Activated CD4-positive, alpha-beta memory T cell treated with anti-CD3 and anti-CD28 coated beads for 36 hours (primary cell): Measurements from ENCODE around the gene MICU2. TPM values are rescaled to one million over a fixed set of nuclear protein-coding genes. Genes with fewer than 3 reads are reported as not detected.
"Not testable (repeated sequence)": the region's sequence is repeated elsewhere in the genome, so short reads cannot be mapped to it uniquely, and the experiment has no call there.

Experiments used
- CTCF ChIA-PET: fragments of 350-600 bp; sonication (Branson Sonifier 250); formaldehyde crosslinking; loops from one replicate; lab custom pipeline; 2021; ENCODE audit warnings: antibody characterized with exemption, inconsistent platforms; lab: Charles Lee
- POLR2A ChIA-PET: fragments of 350-600 bp; sonication (Branson Sonifier 250); formaldehyde crosslinking; loops from one replicate; lab custom pipeline; 2021; ENCODE audit warnings: antibody characterized with exemption; lab: Charles Lee
- DNase-seq: peaks from one replicate; pipeline ENCODE4 v3.0.0-alpha.2; 2020
- H3K27ac Mint-ChIP-seq: one replicate; pipeline ENCODE4 v1.8.0; 2021; ENCODE audit warnings: mixed read lengths
- H3K27me3 Mint-ChIP-seq: one replicate; pipeline ENCODE4 v1.8.0; 2021; ENCODE audit warnings: mixed read lengths
- H3K36me3 Mint-ChIP-seq: one replicate; pipeline ENCODE4 v1.8.0; 2021; ENCODE audit warnings: mixed read lengths
- H3K4me1 Mint-ChIP-seq: one replicate; pipeline ENCODE4 v1.8.0; 2021; ENCODE audit warnings: low read depth, mixed read lengths
- H3K4me3 Mint-ChIP-seq: one replicate; pipeline ENCODE4 v1.8.0; 2021; ENCODE audit warnings: mild to moderate bottlenecking, mixed read lengths
- H3K9me3 Mint-ChIP-seq: one replicate; pipeline ENCODE4 v1.8.0; 2021; ENCODE audit warnings: mixed read lengths
- intact Hi-C: fragments of 100-400 bp; cut with micrococcal nuclease; formaldehyde crosslinking; loops from one replicate; pipeline ENCODE4 v1.15.1; 2023
- total RNA-seq, 2 experiments: library from RNA; stranded (reverse); gene quantifications; one replicate each; pipeline ENCODE4 v1.2.3, GENCODE V29; 2021

MICU2 gene
- total RNA-seq, 2 experiments from 2014 or later: 32.6 to 33.3 TPM

DNA sequence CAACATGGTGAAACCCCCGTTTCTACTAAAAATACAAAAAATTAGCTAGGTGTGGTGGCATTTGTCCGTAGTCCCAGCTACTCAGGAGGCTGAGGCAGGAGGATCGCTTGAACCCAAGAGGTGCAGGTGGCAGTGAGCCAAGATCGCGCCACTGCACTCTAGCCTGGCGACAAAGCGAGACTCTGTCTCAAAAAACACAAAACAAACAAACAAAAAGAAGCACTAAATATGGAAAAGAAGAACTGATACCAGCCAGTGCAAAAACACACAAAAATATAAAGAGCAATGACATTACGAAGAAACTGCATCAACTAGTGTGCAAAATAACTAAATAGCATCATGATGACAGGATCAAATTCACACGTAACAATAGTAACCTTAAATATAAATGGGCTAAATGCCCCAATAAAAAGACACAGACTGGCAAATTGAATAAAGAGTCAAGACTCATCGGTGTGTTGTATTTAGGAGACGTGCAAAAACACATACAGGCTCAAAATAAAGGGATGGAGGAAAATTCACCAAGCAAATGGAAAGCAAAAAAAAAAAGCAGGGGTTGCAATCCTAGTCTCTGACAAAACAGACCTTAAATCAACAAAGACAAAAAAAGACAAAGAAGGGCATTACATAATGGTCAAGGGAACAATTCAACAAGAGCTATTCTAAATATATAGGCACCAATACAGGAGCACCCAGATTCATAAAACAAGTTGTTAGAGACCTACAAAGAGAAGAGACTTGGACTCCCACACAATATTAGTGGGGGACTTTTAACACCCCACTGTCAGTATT, 13.1 kb downstream of the MICU2 start:
- H3K27me3 Mint-ChIP-seq, POLR2A ChIA-PET, intact Hi-C loops, CTCF ChIA-PET, DNase-seq, H3K27ac Mint-ChIP-seq, H3K9me3 Mint-ChIP-seq, H3K4me3 Mint-ChIP-seq: not testable (repeated sequence)
- Mint-ChIP-seq H3K4me1 (peaks cover 72% of the 10 kb centered on the region), H3K36me3 (peaks cover 13% of the 10 kb centered on the region)

DNA sequence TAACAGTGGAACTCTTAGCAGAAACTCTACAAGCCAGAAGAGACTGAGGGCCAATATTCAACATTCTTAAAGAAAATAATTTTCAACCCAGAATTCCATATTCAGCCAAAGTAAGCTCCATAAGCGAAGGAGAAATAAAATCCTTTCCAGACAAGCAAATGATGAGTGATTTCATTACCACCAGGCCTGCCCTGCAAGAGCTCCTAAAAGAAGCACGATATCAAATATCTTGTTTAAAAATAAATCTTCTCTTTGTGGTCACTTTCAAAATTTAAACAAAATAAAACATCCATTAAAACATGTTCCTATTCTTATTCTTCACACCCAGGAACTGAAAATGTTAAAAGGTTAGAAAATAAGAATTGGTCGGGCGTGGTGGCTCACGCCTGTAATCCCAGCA, 13.7 kb downstream of the MICU2 start:
- Mint-ChIP-seq H3K4me3 (no peak overlapping the region), H3K4me1 (peaks cover 65% of the 10 kb centered on the region), H3K27ac (no peak overlapping the region), H3K27me3 (no peaks in the 10 kb centered on the region), H3K9me3 (peaks cover 5% of the 10 kb centered on the region), H3K36me3 (peaks cover 13% of the 10 kb centered on the region)
- DNase-seq: no peak
- POLR2A ChIA-PET: no interaction called here
- CTCF ChIA-PET: no interaction called here
- intact Hi-C loops: no loop called here

DNA sequence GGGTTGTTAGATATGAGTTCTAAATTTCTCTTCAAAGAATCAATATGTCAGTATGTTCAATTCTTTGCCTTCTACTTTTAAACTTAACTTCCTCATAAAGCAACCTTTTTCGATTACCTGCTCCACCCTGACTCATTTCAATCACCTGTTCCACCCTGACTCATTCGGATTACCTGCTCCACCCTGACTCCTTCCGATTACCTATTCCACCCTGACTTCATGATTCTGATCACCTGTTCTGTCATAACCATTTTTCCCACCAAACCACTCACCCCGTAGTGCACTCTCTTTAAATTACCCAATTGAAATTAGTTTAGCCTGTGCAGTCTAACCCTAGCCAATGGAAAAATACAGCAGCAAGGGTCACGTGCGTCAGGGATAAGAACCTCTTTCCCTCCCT, 14.5 kb downstream of the MICU2 start:
- intact Hi-C loops, H3K9me3 Mint-ChIP-seq, H3K27ac Mint-ChIP-seq, CTCF ChIA-PET, POLR2A ChIA-PET, DNase-seq, H3K4me3 Mint-ChIP-seq, H3K27me3 Mint-ChIP-seq: not testable (repeated sequence)
- Mint-ChIP-seq H3K36me3 (peaks cover 12% of the 10 kb centered on the region), H3K4me1 (peaks cover 60% of the 10 kb centered on the region)

DNA sequence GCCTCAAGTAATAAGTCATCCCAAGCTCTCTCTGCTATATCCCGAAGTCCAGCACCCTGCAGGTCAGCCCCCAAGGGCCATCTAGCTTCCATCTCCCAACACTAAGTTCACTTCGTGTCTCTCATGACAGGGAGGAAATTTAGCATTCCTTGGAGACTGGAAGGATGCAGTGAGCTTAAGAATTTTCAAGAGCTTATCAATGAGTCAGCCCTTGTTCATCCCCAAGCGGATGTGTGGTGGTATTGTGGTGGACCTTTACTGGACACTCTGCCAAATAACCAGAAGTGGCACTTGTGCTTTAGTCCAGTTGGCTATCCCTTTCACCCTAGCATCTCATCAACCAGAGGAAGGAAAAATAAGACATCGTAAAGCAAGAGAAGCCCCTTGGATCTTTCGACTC, 15.6 kb downstream of the MICU2 start:
- intact Hi-C loops, H3K27me3 Mint-ChIP-seq, DNase-seq, H3K4me3 Mint-ChIP-seq, H3K9me3 Mint-ChIP-seq, CTCF ChIA-PET, H3K27ac Mint-ChIP-seq, H3K36me3 Mint-ChIP-seq: not testable (repeated sequence)
- POLR2A ChIA-PET: interaction anchor here (0.6 kb wide), 1 partner anchor 87 kb away, joined by 3 read pairs; no protein-coding TSS in a partner anchor
- H3K4me1 Mint-ChIP-seq: peaks cover 49% of the 10 kb centered on the region

DNA sequence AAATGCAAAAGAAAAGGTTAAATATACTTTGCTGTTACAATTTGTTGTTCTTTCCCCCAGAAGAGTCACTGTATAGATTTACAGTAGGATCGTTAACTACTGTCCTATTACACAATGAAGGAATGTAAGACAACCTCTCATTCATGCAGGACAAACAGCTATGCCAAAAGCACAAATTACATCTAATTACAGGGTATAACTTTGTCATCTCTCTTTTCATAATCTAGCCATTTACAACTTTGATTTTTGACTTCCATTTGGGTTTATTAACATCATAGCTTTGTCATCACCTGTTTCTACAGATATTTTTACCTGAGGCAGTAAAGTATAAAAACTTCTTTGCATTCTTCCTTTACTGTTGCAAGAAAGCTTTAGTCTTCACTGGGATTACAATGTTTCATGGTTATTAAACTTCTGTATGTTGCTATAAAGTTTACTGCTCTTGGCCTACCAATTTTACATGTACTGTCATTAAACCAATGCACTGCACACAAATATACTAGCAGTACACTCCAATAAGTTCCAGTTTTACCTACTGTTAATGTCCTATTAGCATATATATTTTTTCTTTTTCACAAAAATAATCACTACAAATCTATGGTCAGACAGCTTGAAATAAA, 18.9 kb downstream of the MICU2 start:
- no peak overlapping the region for H3K27ac Mint-ChIP-seq
- peaks cover 12% of the 10 kb centered on the region for H3K9me3 Mint-ChIP-seq
- H3K36me3 Mint-ChIP-seq: peaks cover 14% of the 10 kb centered on the region
- intact Hi-C loops: no loop called here
- POLR2A ChIA-PET: no interaction called here
- H3K4me3 Mint-ChIP-seq: no peak overlapping the region
- CTCF ChIA-PET: no interaction called here
- H3K27me3 Mint-ChIP-seq: no peaks in the 10 kb centered on the region
- DNase-seq: no peak
- H3K4me1 Mint-ChIP-seq: peaks cover 35% of the 10 kb centered on the region

DNA sequence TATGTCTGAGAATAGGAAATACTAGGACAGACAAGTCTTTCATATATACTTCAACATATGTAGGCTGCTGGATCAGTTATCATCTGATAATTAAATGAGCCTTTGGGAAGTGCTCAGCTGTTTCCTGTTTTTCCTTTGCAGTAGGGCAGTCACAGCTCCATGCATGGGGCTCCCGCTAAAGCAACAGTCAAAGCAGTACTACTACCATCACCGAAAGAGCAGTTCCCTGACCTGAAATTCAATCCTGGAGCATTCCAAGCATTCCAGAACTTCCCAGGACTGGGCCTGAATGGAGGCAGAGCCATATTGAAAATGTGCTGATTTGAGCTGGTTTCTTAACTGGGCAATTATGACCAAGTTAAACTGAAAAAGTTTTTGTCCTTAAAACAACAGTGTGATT, 20.5 kb downstream of the MICU2 start:
- Mint-ChIP-seq H3K27ac (no peak overlapping the region), H3K9me3 (peaks cover 12% of the 10 kb centered on the region), H3K4me1 (peaks cover 24% of the 10 kb centered on the region), H3K36me3 (peaks cover 14% of the 10 kb centered on the region), H3K27me3 (no peaks in the 10 kb centered on the region), H3K4me3 (no peak overlapping the region)
- intact Hi-C loops: no loop called here
- no peak for DNase-seq
- ChIA-PET CTCF (no interaction called here), POLR2A (interaction anchor here (1.0 kb wide), 1 partner anchor 20 kb away, joined by 3 read pairs; no protein-coding TSS in a partner anchor)

DNA sequence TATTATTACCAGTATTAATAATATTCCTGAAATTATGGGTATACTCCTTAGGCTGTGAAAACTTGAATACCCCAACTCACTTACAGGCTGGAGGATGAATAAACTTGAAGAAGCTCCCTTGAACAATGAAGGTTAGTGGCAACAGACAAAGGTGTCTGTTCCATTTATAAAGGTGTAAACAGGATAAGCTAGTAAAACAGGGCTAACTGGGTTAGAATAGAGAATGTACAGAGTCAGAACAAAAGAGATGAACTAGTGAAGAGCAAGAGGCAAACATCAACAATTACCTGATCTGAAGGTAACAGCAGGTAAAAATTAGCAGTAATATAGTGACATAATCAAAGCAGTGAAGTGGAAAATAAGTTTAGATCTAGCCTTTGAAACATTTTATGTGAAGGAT, 23.2 kb downstream of the MICU2 start:
- ChIA-PET POLR2A (no interaction called here), CTCF (interaction anchor here (0.6 kb wide), 1 partner anchor 57 kb away, joined by 4 read pairs; no protein-coding TSS in a partner anchor)
- no peaks in the 10 kb centered on the region for H3K27me3 Mint-ChIP-seq
- no peak overlapping the region for H3K27ac Mint-ChIP-seq
- H3K36me3 Mint-ChIP-seq: peaks cover 14% of the 10 kb centered on the region
- H3K4me3 Mint-ChIP-seq: no peak overlapping the region
- H3K4me1 Mint-ChIP-seq: peaks cover 32% of the 10 kb centered on the region
- peaks cover 12% of the 10 kb centered on the region for H3K9me3 Mint-ChIP-seq
- no peak for DNase-seq
- intact Hi-C loops: loop anchor here (1.0 kb wide), 1 partner anchor 23 kb away; no protein-coding TSS in a partner anchor

DNA sequence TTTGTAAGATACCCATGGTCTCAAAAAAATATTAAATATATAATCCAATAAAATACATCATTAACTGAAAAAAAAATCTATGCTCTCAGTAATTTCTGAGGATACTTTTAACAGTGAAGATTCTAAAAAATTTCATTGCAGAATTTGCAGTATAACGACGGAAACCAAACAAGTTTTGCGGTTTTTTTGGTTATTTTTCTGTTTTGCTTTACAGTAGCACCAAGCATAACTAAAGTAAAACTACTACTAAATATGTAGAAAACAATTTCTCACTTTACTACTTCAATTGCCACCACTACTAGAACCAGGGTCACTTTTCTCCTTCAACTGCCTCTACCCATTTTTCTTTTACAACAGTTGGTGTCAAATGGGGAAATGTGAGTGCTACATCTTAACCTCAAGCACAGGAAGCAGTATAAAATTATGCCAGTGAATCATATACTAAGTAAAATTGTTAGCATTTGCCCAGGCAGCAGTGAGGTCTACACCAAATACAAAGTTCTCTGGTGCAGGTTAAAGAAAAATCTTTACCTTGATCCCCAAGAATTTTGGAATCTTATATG, 24.1 kb downstream of the MICU2 start:
- CTCF ChIA-PET: interaction anchor here (1.0 kb wide), 1 partner anchor 655 kb away, joined by 3 read pairs; no protein-coding TSS in a partner anchor
- intact Hi-C loops: loop anchor here (1.0 kb wide), 1 partner anchor 23 kb away; no protein-coding TSS in a partner anchor
- DNase-seq: no peak
- Mint-ChIP-seq H3K4me3 (no peak overlapping the region), H3K27me3 (no peaks in the 10 kb centered on the region), H3K27ac (peak overlapping the region; percentile 20), H3K9me3 (peaks cover 12% of the 10 kb centered on the region), H3K36me3 (peaks cover 18% of the 10 kb centered on the region), H3K4me1 (peaks cover 39% of the 10 kb centered on the region)
- POLR2A ChIA-PET: no interaction called here

DNA sequence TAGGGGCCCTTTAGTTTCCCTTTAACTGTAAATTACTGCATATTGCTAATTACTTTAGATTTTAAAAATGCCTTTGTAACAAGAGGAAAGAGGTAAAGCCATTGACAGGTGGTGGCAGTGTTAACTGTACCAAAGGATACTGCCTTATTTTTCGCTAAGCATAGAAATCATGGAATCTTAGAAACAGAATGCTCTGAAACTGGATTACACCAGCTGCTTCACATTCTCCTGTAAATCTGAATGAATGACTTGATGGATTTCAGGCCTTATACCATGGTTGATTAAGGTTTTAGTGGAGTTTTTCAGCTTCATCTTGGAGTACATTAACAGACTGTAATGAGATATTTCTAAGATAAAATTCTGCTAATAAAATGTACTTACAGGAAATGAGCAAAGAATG, 25.2 kb downstream of the MICU2 start:
- POLR2A ChIA-PET: interaction anchor here (0.9 kb wide), 1 partner anchor 25 kb away, joined by 3 read pairs; the partner anchor contains the start of gene MICU2
- H3K27me3 Mint-ChIP-seq: no peaks in the 10 kb centered on the region

DNA sequence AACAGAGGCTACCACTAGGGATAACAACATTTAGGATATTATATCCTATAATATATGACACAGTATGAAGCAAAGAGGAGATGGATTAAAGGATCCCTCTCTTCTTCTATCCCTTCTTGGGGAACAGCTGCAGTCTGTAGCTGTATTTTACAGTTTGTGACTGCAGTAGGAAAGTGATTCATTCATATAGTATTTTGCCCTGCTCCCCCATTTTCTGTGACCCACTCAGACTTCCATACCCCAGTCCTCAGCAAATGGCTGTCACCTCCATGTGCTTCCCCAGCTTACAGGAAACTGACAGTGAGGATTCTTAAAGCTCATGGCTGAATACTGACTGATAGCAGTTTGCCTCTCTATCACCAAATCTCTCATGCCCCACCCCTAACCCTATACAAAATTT, 27.5 kb downstream of the MICU2 start:
- DNase-seq: no peak
- H3K27me3 Mint-ChIP-seq: no peaks in the 10 kb centered on the region
- peaks cover 7% of the 10 kb centered on the region for H3K36me3 Mint-ChIP-seq
- intact Hi-C loops: no loop called here
- H3K27ac Mint-ChIP-seq: no peak overlapping the region
- ChIA-PET CTCF (interaction anchor here (1.9 kb wide), 1 partner anchor 19 kb away, joined by 4 read pairs; no protein-coding TSS in a partner anchor), POLR2A (interaction anchor here (0.6 kb wide), 1 partner anchor 69 kb away, joined by 6 read pairs; no protein-coding TSS in a partner anchor)
- H3K4me3 Mint-ChIP-seq: no peak overlapping the region
- H3K9me3 Mint-ChIP-seq: no peaks in the 10 kb centered on the region
- peaks cover 38% of the 10 kb centered on the region for H3K4me1 Mint-ChIP-seq

More for the DNA sequence above, 25.2 kb downstream of the MICU2 start:
- intact Hi-C loops: no loop called here
- H3K4me1 Mint-ChIP-seq: peaks cover 46% of the 10 kb centered on the region
- H3K4me3 Mint-ChIP-seq: no peak overlapping the region
- CTCF ChIA-PET: interaction anchor here (0.6 to 1.0 kb wide), 2 partner anchors 190 to 654 kb away, joined by 3 to 4 read pairs; no protein-coding TSS in a partner anchor
- H3K36me3 Mint-ChIP-seq: peaks cover 18% of the 10 kb centered on the region
- H3K27ac Mint-ChIP-seq: no peak overlapping the region
- H3K9me3 Mint-ChIP-seq: peaks cover 12% of the 10 kb centered on the region
- no peak for DNase-seq

DNA sequence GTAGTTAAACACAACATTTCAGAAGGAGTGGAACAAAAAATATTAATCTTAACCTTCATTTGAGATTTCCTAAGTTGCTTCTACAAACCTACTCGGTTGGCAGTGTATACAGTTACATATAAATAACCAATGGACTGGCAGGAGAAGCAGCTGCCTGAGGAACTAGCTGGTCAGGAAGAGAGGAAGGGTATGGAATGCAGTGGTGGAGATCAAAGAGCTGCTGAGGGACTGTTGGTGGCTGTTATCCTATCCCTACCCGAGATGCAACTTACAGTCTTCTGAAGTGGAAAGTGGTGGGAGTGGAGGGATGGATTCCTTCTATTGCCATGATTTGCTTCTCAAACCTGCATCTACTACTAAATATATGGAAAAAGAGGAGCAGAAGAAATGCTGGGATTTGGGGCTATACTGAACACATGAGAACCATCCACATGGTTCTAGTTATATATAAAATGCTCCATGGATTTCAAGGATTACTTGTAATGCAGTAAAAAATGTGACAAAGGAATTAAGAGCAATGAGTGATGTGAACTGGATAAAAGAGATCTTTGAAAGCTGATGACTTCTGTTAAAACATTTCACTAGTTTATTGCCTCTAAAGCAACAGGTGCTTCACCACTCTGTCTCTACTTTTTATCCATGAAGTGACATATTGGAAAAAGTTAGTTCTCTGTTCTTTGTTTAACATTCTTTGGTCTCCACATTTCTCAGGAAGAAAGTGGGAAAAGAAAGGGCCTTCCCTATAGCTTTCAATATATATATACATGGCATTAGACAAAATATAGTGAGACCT, 29.9 kb downstream of the MICU2 start:
- no peaks in the 10 kb centered on the region for H3K9me3 Mint-ChIP-seq
- CTCF ChIA-PET: no interaction called here
- POLR2A ChIA-PET: no interaction called here
- H3K36me3 Mint-ChIP-seq: peaks cover 6% of the 10 kb centered on the region
- H3K4me1 Mint-ChIP-seq: peaks cover 32% of the 10 kb centered on the region
- no peaks in the 10 kb centered on the region for H3K27me3 Mint-ChIP-seq
- no peak overlapping the region for H3K27ac Mint-ChIP-seq
- no peak for DNase-seq
- intact Hi-C loops: no loop called here
- H3K4me3 Mint-ChIP-seq: no peak overlapping the region
